RPMI7951 (cell line): ENCODE measurements around the gene PRKD1. TPM values are rescaled to one million over a fixed set of nuclear protein-coding genes. Genes with fewer than 3 reads are reported as not detected.
A peak's percentile ranks its signal among the peaks of the same experiment; 100 is the strongest.

Experiments used
- DNase-seq: peaks from one replicate; pipeline ENCODE4 v3.0.0-alpha.2; 2012; ENCODE audit warnings: low read depth
- total RNA-seq: library from RNA; depleted of rRNA; stranded (reverse); fragments of >200 nt; shearing (Covaris generic); gene quantifications from 2 replicates; pipeline ENCODE4 v1.2.3, GENCODE V29; 2014; rRNA removed

Gene PRKD1
- total RNA-seq: 4.3 and 5.1 TPM in 2 replicates

DNA sequence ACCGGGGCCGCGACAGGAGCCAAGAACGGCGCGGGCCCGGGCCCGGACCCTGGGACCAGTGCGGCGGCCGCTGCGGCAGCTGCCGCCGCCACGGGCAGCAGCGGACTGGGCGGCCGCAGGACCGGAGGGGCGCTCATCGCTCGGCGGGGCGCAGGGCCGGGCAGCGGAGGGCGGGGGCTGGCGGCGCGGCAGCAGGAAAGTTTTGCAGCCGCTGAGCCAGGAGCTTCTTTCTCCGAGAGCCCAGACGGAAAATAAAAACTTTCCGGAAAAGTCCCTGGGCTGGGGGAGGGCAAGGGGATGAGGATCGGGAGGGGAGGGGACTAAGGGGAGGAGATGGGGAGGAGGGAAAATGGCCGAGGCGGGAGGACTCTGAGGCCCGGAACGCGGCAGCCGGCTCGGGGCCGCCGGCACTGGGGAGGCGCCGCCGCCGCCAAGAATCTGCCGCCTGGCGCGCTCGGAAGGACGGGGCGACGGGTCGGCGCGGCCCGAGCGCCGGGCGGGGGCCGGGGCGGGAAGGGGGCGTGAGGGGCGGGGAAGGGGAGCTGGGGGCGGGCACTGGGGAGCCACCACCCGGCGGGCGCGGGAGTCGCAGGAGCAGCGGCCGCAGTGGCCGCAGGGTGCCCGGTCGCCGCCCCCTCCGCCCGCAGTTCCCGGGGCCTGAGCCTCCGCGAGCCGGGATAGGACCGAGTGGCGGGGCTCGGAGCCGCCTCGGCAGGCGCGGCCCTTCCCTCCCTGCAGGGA is at the start of gene PRKD1:
PRKD1 (minus strand) TSS at position 472 of the 741 bp plus-strand sequence.
- DNase-seq: peak; percentile 59

GRCh38 chr14:29971101-29971500 is 43.5 kb upstream of the PRKD1 start:
- no peak for DNase-seq

DNA sequence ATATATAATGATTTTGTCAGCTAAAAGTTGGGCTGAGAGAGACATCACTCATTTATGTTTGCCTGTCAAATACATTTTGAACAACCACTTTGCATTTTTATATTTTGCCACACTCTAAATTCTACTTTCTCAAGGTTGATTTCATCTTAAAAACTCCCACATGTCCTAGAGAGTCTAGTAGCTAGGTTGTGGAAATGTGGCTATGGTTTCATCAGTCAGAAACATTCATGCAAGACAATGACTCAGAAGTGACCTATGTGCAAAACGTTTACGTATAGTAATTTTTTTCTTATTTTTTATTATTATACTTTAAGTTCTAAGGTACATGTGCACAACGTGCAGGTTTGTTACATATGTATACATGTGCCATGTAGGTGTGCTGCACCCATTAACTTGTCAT is 27.4 kb upstream of the PRKD1 start:
- DNase-seq: no peak

DNA sequence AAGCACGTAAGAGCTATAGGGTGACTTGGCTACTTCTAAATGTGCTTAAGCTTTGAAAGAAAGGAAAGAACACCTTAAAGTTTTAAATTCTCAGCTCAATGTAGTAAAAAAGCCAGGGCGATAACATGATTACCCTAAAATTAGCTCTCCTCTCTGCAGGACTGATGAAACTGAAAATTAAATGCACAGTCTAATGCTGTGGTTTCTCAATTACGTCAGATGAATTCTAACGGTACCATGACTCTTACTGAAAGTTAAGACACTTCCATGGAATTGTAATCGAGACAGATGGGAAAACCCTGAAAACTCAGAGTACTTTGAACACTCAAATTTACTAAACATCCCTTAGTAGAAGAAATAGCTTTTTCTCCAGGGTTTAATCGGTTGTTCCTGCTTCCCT is 25.9 kb upstream of the PRKD1 start:
- DNase-seq: no peak

- no peak for DNase-seq
Observed at GRCh38 chr14:29944091-29944490, 16.4 kb upstream of the PRKD1 start.

DNA sequence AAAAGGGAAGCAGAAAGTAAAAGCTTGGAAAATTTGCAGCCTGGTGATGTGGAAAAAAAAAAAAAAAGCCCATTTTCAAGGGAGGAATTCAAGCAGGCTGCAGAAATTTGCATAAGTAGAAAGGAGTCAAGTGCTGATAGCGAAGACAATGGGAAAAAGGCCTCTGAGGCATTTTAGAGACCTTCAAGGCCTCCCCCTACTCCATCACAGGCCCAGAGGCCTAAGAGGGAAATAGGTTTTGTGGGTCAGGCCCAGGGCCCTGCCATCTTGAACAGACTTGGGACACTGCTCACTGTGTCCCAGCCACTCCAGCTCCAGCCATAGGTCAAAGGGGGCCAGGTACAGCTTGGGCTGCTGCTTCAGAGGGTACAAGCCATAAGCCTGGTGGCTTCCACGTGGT is 13.8 kb upstream of the PRKD1 start:
- no peak for DNase-seq

DNA sequence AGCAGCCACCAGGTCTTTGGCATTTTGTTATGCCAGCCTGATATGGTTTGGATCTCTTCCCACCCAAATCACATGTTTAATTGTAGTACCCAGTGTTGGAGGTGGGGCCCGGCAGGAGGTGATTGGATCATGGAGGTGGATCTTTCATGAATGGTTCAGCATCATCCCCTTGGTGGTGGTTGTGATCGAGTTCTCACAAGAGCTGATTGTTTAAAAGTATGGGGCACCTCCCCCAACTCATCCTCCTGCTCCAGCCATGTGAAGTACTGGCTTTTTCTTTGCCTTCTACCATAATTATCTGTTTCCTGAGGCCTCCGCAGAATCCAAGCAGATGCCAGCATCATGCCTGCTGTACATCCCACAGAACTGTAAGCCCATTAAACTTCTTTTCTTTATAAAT is 12.8 kb upstream of the PRKD1 start:
- DNase-seq: no peak

DNA sequence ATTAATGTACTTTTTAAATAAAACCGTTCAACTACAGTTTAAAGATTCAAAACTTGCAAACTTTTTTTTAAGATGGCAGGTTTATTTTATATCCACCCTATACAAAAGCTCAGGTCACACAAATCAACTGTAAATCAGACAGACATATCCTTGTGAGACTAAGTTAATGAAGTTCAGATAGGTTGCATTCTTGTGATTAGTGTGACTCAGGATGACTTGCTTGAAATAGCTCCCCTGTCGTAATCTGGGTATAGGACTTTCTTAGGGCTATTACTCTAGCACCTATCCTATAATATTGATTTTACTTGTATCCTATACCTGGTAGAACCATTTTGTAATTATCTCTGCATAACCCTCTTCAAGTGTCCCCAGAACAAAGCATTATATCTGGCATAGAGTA is 9.5 kb upstream of the PRKD1 start:
- peak; percentile 2 for DNase-seq

GRCh38 chr14:29930283-29930682 is 2.6 kb upstream of the PRKD1 start:
- peak; percentile 62 for DNase-seq

GRCh38 chr14:29928117-29928640 is 532 bp upstream of the PRKD1 start:
- no peak for DNase-seq

GRCh38 chr14:29926701-29927375 is 809 bp downstream of the PRKD1 start:
- DNase-seq: peak; percentile 57

GRCh38 chr14:29926228-29926627 is 1.4 kb downstream of the PRKD1 start:
- no peak for DNase-seq

DNA sequence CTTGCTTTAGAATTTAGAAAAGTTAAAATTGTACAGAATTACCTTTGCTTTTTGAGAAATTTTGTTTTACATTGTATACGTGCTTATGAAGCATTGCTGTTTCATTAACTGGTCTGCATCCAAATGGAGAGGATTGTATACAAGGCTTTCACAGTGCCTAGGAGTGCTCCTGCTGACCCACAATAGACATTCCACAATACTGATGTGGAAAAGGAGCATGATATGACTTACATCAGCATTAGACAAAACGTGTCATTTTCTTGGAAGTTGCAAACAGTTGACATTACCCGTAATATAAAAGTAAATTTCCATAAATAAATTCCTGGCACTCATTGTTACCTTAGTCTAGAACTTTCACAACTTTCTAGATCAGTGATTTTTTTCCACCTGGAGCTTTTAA is 1.9 kb downstream of the PRKD1 start:
- DNase-seq: no peak

DNA sequence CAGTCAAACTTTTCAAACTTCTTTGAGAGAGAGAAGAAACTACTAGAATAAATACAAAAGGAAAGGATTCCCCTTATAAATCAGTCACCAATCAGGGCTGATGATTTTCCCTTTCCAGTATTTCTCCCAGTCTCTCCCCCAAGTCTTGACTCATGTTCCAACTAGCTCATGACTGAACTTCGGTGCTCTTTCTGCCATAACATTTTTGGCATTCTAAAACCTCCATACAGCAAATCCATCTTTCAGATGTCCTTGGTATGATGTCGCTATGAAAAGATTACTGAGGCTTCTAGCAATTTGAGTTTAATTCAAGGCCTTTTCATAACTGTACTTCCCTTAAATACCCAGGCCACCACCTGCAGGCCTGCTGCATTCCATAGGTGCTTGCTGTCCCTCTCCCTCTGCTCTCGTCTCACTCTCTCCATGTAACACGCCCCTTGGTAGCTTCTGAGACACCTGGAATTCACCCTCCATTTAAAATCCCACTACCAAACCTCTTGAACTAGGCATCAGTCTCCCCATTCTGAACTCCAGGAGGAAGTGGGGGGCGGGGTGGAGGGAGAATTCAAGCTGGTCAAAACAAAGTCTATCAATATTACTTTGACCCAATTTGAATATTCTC is 2.4 kb downstream of the PRKD1 start:
- DNase-seq: no peak

GRCh38 chr14:29919845-29920244 is 7.8 kb downstream of the PRKD1 start:
- DNase-seq: no peak

DNA sequence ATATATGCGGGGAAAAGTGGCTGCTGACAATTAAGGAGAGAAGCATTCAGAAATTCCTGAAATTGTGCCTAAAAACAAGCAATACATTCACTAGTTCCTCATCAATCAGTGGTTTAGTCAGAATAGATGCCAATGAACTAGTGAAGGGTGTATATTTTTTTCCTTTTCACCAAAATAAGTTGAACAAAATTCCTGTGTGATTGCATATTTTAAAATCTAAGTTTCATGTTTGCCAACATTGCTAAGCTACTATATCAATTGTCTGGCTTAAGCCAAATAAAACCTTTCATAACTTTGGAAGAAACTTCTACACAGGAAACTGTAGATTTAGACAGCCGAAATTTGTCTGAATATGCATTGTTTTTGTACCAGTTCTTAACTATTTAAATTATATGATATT is 8.7 kb downstream of the PRKD1 start:
- no peak for DNase-seq

DNA sequence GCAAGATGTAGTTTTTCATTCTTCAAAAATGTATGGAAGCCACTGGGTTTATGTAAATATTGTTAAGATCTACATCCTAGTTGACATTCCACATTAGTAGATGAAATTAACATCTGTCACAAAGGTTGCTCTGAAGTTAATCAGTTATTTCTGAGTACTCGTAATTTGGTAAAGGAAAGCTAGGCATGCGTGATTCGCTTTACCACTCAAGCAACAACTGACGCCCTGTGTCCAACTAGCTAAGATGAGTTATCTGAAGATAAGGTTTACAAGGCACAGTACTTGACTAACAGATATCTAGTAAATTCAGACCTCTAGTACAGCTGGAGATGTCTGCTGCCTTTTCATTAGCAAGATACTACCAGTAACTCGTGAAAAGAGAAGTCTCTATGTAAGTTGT is 14.1 kb downstream of the PRKD1 start:
- DNase-seq: no peak

DNA sequence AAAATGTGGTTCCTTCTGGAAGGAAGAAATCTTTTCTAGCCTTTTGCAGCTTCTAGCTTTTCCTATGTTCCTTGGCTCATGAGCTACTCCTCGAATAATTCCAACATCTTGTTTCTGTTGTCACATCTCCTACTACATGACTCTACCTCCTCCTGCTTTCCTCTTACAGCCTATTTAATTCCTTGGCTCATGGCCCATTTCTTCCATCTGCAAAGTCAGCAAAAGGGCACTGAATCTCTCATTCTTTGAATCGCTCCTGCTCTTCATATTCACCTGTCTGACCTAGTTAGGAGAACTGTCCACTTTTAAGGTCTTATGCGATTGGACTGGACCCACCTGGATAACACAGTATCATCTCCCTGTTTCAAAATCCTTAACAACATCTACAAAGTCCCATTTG is 15.8 kb downstream of the PRKD1 start:
- no peak for DNase-seq

DNA sequence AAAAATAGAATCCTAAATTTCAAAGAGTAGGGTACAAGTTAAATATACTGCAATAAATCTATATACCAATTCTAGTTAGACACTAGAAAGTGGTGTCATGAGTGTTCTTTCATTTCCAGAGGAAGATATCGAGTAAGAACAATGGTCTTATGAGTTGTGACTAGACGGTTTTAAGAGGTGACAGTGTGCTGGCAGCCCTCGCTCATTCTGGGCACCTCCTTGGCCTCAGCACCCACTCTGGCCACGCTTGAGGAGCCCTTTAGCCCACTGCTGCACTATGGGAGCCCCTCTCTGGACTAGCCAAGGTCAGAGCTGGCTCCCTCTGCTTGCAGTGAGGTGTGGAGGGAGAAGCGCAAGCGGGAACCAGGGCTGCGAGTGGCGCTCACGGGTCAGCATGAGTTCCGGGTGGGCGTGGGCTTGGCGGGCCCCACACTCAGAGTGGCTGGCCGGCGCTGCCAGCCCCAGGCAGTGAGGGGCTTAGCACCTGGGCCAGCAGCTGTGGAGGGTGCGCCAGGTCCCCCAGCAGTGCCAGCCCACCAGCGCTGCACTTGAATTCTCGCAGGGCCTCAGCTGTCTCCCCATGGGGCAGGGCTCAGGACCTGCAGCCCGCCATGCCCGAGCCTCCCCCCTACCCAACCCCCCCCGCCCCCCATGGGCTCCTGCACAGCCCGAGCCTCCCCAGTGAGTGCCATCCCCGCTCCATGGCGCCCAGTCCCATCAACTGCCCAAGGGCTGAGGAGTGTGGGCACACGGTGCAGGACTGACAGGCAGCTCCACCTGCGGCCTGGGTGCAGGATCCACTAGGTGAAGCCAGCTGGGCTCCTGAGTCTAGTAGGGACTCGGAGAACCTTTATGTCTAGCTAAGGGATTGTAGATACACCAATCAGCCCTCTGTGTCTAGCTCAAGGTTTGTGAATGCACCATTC is 18.7 kb downstream of the PRKD1 start:
- no peak for DNase-seq

DNA sequence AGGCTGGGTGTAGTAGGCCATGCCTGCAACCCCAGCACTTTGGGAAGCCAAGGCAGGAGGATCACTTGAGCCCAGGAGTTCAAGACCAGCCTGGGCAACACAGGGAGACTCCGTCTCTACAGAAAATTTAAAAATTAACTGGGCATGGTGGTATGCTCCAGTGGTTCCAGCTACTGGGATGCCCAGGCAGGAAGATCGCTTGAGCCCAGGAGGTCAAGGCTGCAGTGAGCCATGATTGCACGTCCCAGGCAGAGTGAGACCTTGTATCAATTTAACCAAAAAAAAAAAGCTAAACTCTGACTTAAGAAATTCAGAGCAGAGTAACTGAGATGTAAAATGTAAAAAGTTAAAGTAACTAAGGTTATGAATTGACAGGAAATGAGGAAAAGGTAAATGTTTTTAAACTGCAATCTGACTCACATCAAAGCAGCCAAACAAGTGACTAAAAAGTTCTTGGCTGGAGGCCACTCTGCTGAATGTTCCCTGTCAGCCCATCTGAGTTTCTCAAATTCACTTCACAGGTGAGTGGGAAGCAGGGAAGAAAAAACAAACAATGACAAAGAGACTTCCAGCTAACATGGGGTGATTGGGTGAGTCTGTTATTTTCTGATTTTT is 21.3 kb downstream of the PRKD1 start:
- peak; percentile 10 for DNase-seq

GRCh38 chr14:29905543-29905942 is 22.1 kb downstream of the PRKD1 start:
- no peak for DNase-seq
